T-helper 2 cell (primary cell): ENCODE results near the gene ESAM.

Experiments used
- DNase-seq, 5 experiments: peaks; one replicate each; pipeline versions ENCODE4 v3.0.0 to v3.0.0-alpha.2; 2012 to 2022

ESAM gene

DNA sequence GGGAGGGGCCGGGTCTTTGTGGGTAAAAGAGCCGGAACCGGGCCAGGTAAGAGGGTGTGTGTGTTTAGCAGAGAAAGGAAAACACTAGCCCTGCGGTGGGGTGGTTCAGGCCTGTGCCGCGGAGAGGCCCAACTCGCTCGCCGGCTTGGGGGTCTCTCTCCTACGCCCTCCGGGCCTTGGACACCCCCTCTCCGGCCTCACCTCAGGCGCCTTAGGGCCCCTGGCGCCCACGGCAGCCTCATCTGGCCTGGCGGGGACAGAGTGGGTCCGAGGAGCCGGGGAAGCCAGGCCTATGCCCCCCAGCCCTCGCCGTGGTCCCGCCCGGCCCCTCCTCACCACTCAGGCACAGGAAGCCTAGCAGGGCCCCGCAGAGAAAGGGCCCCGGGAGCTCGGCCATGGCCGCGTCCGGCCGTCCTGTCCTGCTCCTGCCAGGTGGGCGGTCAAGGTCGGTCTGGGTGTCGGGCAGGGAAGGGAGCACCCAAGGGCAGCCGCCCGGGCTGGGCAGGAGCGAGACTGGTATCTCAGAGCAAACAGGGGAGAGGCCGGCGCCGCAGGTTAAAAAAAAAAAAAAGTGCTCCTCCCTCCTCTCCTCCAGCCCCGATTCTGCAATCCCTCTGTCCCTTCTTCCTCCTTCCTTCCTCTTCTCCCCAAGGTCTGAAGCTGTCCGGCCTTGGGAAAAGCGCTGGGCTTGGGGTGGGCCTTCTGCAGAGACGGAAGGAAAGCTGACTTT lies 10.2 kb downstream of the ESAM start, which contains the start of gene VSIG2:
TSS of gene VSIG2 (minus strand) at position 515 of the 730 bp plus-strand sequence. CDS start at position 397, 118 bp downstream.
- no peak for DNase-seq

DNA sequence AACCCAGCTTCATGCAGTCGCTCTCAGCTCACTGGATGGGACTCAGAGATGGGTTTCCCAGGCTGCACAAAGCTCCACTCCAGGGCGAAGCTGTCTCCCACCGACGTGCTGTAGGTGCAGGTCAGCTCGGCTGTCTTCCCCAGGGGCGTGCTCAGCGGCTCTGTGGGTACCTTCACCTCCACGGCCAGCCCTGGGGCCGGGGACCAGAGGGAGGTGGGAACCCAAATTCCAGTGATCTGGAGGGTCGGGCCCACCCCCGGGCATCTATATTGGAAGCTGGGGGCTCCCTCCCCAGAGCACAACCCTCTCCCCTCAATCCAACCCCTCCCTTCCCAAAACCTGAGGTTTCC lies 10.7 kb downstream of the ESAM start:
- DNase-seq, result no peak

DNA sequence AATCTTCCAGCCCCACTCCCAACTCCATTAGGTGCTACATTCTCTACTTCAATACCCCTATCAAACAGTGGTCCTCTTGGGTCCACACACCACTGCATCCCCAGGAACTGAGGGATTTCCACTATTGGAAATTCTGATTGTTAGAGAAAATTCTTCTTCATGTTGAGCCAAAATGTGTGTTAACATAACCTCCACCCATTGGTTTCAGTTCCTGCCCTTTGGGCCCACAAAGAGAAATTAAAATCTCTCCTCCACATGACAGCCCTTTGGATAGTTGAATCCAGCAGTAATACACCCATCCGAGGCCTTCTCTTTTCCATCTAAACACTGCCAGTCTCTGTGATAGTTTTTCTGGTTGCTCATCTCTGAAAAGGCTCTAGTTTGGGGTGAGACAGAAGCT lies 12.2 kb downstream of the ESAM start:
- DNase-seq, result no peak

DNA sequence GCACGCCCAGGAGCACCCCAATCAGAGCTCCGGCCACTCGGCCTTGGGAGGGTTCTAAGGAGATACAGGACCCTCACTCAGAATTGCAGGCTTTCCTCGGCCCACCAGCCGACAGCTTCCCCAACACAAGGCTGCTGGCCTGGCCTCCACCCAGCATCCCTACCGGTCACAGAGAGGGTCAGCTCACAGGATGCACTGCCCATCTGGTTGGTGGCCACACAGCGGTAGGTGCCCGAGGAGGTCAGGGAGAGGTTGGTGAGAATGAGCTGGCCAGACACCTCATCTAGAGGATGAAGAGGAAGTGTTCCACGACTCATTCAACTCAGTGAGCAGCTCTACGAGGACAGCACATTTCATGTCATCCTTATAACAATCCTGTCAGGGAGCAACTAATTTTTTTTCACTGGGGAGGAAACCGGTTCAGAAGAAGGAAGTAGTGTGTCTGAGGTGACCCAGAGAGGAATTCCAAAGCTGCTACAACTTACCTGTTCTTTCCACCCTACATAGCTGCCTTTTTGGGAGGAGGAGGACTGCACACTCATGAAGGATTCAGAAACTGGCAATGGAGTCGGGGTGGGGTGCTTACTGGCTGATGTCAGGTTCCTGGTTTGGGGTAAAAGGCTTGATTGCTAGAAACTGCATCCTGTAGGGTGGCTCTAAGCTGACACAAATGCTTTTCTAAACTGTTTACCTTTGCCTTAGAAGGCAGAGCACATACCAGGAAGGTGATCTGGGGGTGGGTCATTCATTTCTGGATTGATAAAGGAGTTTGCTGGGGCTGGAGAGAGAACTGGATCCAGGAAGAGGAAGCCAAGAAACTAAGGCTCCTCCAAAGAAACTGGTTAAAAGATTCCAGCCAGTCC lies 13.4 kb downstream of the ESAM start:
- no peak for DNase-seq

DNA sequence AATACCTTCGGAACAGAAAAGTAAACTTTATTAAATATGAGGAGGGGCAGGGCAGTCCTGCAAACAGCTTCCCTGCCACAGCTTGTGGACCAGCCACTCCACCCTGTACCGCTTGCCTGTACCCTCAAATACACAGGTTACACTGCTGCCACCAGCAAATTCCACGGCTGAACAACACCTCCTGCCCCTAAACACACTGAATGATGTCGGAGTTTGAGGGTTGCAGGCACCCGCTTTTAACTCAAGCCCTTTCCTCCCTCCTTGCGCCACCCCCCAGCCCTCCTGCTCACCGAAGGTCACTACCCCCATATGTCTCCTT lies 14.0 kb downstream of the ESAM start:
- DNase-seq, result no peak

DNA sequence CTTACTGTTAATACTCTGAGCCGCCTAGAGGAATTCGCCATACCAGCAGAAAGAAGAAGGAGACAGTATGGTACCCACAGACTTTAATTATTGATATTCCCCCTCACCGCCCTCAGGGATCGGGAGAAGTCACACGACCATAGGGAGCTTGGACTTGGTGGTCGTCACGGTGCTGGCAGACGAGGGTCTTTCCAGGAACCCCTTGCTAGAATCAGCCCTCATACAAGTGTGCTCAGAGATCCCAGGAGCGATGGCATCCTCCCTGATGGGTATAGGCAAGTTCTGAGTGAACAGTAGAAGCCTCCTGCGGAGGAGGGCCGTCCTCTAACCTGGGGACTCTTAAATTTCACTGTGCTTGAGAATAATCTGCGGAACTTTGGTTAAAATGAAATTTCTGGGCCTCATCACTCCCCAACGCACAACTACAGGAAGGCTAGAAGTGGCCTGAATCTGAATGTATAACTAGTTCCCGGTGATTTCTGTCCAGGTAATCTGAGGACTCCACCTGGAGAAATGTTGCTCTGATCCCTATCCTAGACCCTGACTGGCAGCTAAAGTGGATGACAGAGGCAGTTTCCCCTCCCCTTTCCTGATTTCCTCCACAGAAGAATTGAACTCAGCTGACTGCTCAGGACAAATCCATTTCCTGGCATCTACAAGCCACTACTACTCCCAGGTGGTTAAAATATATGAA lies 14.5 kb downstream of the ESAM start:
- no peak for DNase-seq

DNA sequence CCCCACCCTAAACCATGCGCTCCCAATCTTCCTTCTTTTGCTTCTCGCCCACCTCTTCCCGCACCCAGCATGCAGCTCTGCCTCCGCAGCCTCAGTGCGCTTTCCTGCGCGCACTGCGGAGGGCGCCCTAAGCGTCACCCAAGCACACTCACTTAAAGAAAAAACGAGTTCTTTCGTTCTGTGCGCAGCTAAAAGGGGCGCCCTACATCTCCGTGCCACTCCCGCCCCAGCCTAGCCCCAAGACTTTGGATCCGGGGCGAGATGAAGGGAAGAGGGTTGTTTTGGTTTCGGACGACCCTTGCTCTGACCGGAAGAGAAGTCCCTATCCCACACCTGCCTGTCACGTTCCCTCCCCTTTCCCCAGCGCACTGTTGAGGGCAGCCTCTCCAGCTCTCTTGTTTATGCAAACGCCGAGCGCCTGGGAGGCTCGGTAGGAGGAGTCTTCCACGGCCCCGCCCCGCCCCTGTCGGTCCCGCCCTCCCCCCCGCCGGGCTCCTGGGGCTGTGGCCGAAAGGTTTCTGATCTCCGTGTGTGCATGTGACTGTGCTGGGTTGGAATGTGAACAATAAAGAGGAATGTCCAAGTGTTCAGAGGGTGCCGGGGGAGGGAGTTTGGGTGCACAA lies 15.4 kb downstream of the ESAM start:
- DNase-seq, result peak; percentile 55 to 89 (median 70)

DNA sequence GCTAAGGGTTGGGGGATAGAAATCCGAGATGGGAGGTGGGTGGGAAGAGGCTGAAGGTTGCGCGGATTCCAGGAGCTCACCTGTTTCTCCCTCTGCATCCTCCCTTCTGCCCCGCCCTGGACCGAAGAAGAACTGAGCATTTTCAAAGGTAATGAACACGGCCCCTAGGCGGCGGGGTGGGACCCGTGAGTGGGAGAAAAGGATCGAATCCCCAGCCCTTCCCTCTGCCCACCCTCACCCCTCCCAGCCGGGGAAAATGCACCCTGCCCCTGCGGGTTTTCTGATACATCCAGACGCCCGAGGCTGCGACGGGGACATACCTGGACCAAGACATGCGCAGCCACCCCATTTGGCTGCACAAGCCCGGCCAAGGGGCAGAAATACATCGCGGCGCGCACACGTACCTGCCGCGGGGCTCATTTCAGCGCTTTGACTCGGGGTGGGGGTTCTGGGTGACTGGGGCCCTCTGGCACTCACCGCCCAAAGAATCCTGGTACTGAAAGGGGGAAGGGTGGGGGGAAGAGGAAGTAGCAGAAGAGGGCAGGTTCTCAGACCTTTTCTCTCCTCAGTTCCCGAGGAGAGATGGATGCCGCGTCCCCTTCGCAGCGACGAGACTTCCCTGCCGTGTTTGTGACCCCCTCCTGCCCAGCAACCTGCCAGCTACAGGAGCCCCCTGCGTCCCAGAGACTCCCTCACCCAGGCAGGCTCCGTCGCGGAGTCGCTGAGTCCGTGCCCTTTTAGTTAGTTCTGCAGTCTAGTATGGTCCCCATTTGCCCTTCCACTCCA lies 16.1 kb downstream of the ESAM start:
- DNase-seq, result peak in 1 of 5 experiments; percentile 53

DNA sequence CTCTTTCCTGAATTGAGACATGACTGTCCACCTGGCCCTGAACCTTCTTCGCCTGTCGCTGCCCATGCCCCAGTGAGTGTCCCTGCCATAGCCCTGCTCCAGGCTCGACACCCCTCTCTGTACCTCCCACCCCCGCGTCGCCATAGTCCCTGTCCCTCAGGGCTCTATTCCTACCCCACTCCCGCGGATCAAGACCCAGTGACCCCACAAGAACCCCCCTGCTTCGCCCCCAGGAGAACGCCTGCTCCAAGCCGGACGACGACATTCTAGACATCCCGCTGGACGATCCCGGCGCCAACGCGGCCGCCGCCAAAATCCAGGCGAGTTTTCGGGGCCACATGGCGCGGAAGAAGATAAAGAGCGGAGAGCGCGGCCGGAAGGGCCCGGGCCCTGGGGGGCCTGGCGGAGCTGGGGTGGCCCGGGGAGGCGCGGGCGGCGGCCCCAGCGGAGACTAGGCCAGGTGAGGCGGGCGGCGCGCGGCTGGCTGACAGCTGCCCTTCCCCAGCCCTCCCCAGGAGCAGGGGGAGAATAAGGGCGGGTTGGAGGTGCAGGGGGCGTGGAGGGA lies 16.7 kb downstream of the ESAM start:
- no peak for DNase-seq

DNA sequence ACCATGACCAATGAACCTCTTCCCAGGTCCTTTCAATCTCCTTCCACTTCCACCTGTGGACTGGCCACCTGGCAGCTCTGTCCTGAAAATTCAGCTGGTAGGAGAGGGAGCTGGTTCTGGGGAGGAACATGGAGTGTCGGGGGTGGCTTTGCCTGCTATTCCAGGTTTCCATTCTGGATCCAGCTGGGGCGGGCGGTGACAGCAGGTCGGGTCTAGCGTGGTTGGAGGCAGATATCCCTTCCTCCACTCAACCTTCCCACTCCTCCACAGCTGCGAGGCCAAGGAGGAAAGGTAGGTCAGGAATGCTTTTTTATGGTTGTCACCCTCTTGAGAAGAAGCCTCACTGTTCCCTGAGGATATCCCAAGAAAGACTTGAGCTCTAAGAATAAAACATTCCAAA lies 19.0 kb downstream of the ESAM start:
- no peak for DNase-seq

DNA sequence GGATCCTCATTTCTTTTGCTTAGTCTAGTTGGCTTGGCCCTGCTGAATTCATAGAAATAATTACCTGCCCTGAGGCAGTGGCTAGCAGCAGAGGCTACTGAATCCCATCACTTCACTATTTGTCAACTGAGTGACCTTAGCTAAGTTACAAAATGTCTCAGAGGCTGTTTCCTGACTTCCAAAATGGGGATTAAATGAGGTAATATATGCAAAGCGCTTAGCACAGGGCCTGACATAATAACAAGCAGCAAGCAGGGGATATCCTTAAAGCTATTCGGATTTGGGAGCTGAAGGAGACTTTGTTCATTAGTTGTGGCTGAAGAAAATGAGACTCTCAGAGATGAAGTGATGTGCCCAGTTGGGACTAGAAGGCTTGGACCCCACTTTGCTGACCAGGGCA lies 19.5 kb downstream of the ESAM start:
- DNase-seq, result no peak

DNA sequence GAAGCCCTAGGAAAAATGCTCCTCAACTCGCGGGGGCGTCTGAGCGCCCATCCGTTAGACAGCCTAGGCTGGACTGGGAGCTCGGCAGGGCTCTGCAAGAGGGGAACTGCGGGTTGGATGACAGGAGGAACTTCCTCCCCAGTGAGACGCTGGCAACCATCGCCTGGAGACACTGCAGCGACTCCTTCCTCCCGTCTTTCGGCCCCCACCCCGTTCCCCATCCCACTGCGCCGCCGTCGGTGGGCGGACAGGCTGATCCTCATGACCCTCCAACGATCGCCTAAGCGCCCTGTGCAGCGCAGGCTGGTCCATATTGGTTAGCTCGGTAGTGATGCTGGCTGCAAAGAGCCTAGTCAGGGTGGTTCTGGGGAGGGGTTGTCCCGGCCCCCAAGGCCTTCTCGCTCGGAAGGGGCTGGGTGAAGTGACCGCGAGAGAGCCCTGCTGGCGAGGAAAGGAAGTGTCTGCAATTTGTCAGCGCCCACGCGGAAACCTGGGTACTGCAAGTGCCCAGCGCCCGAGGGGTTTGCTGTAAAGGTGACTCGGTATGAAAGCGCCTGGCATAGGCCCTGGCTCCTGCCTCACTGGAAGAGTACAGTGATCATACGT lies 21.7 kb downstream of the ESAM start:
- peak in 3 of 5 experiments; percentile 29 to 50 (median 39) for DNase-seq

DNA sequence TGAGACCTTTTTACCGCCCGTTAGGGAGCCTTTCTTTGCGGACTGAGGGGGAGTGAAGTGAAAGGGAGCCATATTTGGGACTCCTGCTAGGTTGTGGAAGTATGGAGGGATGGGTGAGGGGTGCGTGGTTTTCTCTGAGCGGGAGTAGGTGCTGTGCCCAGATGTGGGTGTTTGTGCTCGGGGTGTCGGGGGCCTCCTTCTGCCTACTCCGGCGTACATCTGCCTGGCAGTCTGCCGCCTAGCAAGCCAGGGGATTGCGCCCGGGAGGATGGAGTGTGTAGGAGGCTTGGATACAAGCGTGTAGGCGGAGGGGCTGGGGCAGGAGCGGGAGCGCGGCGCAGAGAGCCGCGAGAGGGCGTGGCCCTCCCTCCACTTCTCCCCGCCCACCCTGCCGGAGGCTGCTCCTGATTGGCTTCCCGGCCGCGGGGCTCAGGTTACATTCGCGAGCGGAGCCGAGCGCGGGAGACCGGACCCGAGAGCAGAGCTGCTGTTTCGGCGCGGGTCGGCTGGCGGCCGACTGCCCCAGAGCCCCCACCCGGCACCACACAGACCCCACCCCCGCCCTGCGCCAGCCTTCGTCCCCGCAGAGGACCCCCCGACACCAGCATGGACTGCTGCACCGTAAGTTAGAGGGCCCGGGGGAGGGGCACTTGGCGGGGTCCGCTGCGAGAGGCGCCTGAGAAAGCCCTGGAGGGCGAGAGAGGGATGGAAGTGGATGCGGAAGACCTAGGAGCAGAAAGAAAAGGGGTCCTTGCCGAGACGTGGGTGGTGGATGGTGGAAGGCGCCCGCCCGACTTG lies 22.4 kb downstream of the ESAM start, which contains the start of gene NRGN:
TSS of gene NRGN (plus strand) at position 464 of the 798 bp plus-strand sequence. CDS start at position 607, 143 bp downstream.
- peak; percentile 63 to 86 (median 69) for DNase-seq

DNA sequence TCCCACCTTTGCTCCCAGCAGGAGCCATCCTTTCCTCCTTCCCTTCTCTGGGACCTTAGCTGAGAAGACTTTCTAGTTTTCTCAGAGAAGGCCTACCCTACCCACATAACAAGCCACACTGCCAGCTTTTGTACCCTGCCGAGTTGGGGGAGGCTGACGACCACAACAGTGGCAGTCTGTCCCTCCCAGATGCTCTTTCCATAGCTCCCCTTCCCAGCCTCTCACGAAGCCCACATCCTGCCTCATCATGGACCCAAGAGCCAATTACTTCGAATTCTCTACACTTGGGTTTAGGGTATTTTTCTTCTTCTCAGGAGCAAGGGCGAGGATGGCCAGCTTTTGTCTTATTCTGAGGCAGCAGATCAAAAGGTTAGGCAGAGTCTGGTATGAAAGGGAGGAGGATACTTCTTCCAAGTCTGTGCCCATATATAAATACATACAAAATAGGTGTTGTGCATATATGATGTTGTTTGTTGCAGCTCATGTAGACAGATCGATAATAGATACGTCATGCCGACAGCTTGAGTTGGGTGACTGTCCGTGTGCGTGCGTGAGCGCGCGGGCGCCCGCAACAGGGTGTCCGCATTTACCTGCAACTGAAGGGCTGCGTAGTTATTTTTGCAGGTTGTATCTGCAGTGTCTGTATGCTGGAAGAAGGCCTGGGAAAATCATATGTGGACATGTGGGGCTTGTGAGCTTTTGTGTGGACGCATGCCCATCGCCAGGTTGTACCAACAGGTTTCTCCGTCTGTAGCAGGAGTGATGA lies 23.2 kb downstream of the ESAM start:
- DNase-seq, result no peak

DNA sequence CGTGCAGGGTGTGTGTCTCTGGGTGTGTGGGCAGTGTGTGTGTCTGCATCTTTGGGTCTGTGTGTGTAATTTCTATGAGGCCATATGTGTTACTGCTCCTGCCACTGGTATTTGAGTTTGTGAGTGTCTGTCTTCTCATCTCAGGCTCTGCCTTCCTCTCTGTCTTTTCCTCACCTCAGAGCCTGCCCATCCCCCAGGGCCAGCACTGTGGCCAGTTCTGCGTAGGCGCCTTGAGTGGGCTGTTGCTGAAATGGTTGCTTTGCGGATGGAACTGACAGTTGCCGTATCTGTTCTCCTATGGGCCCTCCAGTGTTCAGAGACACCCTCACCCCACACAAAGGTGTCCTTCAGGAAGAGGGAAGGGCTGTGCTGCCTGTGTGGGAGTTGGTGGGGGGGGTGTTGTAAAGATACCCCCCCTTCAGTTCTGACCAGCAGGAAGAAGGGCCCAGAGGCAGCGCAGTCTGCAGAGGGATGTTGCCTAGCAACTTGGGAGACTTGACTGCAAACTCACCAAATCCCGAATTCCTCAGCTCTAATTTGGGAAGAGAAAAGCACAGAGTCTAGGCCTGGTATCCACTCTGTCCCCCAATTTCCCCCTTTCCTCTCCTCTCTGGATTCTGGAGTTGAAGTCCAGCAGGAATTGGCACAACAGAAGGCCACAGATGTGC lies 24.3 kb downstream of the ESAM start:
- DNase-seq, result no peak

DNA sequence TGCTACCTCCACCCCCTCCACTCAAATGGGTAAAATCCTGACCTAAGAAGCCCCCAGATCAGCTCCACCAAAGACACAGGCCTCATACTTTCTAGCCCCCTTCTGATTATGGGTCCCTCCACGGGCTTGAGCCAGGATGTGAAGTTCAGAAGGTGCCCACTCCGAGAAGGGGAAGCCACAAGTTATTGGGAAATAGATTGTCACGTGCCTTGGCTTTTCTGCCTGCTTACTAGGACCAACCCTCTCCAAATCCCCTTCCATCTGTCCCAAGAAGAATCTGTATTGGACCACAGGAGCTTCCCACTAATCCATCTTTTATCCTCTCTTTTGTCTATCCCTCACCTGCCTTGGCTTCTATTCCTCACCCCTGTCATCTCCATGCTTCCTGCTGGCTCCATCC lies 25.4 kb downstream of the ESAM start:
- no peak for DNase-seq

DNA sequence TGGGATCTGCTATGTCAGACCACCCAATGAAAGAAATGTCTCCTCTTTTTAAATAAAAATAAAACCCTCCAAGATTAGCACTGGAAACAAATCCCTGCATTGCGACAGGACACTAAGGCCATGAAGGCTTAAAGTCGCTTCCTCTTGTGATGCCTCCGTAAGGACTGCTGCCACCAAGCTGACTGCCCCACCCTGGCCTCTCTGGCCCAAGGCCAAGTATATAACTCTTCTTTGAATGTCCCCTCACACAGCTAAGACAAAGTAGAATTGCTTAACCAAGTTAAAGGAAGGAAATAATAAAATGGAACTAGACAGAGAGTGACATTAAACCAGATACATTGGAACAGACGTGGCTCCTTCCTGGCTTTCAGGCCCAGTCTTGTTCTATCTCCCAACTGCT lies 29.9 kb downstream of the ESAM start:
- DNase-seq, result no peak

DNA sequence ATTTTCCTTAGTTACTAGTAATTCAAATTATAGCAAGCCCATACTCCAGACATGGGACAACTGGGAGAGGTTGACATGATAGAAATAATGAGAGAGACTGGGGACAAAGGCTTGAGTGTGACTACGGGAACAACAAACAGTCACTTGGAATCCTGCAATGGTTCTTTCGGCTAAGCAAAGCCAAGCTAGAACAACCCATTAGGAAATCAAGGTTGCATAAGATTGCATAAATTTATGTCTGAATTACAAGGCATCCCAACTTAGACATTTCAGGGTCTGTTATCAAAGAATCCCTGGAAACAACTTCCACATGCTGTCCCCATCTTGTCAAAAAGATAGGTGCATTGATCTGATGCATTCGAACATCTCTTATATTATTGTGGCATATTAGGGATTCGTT lies 32.5 kb downstream of the ESAM start:
- no peak for DNase-seq

DNA sequence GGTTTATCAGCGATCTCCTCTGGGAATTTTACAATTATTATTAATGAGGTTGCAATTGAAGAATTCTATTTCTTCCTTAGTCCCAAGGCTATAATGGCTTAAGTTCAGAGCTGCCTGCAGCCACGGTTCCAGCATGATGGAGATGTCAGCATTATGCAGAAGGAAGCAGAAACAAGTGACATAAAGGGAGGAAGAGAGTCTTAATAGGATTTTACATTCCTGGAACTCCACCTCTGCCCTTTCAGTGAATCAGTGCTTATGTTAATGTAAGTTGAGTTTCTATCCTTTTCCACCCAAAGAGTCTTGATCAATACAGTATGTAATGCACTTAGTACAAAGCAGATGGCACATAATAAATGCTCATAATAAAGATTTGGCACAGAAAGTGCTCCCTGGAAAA lies 34.0 kb downstream of the ESAM start:
- no peak for DNase-seq
